NCI-H2171 treated with DMSO at 0.1 percent for 48 hours (cell line): Measurements from ENCODE around the gene GALNT14.
A peak's percentile ranks its signal among the peaks of the same experiment; 100 is the strongest.

Source experiments
- DNase-seq: peaks from one replicate; lab custom pipeline; 2025; lab: John Stamatoyannopoulos, UW

GALNT14 gene

DNA sequence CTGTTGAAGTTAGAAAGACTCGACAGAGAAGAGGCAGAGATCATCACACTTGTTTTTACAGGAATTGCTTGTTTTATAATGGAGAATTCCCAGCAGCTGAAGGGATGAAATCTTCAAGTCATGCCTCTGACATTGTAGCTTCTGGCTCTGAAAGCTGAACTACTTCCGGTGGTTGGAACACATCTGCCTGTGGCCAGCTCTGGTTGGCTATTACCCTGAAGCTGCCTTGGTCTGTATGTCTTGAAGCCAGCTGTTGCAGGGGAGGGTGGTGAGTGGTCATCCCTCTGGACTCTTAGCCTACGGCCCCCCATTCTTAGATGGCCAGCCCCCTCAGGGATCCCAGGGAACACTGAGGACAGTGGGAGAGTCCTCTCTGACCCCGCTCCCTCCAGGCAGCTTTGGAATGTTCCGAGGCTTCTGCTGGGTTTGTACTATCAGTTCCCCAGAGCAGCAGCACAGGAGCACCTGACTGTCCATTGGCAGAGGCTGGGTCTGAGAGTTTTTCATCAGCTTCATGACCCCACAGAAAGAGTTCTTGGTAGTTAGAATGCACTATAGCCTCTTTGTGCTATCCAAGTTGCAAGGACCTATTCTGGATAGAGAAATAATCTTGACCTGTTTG is 243.6 kb downstream of the GALNT14 start:
- no peak for DNase-seq

DNA sequence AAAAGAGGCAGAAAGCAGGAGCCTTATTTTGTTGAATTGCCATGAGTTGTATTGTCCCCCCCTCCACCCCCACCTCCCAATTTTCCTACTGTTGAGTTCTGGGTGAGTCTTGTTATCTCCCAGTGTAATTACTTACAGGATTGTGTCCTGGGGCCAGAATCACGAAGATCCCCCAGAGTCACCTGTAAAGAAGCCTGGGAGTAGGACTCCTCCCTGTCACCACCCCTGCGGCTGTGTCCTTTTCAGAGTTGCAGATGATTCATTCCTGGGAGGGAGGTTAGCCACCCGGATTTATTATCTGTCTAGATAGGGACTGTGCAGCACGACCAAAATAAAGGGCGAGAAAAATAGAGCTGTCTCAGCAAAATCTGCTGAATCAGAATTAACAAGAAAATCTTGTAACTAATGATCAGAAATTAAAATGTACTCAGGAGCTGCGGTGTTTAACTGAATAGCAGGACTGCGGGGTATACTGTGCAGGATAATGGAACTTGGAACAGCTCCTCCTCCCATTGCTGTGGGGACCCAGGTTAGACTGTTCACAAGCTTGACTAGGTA is 249.3 kb downstream of the GALNT14 start:
- DNase-seq = no peak

DNA sequence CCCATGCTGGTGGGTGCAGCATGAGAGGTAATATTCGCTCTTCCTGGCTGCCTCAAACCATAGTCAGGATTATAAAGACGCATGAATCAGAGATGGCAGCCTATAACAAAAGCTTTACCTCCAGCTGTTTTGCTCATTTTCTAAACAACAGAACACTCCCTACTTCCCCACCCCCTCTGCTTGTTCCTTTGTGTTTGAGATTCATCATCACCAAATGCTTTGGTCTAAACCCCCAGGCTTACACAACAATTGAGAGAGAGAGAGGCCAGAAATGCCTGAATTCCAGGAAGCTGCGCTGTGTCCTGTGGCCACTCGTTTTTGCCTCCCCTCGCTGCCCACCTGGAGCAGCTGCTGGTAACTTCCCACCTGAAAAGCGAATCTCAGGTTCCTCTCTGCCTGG is 252.2 kb downstream of the GALNT14 start:
- DNase-seq = no peak

DNA sequence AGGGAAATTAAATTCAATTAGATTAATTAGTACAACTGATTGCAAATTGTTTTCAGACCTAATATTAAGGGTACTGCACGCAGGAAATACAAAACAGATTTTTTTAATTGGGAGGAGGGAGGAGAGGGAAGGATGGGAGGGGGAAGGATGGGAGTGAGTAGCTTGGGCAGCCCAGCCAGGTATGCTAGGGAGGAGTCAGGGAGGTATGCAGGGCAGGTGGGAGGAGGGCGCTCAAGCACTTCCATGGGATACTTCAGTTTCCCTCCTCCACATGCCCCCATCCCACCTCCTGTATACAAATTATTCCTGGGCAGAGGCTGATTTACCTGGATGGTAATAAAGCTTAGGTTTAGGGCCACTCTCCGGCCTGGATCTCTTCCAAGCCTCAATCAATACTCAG is 254.4 kb downstream of the GALNT14 start:
- no peak for DNase-seq

DNA sequence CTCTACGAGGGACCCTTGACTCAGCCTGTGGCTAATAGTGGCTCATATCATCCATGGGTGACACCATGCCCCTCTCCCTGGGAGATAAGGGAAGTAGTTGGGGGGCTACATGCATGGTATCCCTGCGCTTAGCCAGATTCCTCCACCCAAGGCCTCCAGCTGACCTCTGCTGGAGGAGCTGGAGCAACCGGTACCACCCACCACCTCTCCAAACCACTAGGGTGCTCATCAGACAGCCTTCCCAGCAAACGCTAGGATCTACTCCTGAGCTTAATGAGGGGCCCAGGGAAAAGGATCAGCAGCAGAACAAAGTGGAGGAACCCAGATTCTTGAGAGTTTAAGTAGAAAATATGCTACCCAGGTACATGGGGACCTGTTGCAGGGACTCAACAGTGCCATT is 255.1 kb downstream of the GALNT14 start:
- no peak for DNase-seq

DNA sequence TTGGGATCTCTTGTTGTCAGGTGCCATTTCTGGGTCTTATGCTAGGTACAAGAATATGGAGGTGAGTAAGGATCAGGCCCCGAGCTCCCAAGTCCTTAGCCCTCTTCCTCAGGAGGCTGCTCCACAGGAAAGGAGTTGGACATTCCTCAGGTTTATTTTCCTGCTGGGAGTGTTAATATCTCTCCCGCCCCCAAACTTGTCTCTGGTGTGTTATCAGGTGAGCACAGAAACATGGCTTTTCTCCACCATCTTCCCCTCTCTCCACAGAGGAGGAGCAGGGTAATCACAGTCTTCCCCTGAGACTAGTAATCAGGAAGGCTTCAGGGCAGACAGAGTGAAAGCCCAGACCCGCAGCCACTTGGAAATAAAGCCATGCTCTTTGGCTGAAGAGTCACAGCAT is 257.7 kb downstream of the GALNT14 start:
- DNase-seq = no peak

DNA sequence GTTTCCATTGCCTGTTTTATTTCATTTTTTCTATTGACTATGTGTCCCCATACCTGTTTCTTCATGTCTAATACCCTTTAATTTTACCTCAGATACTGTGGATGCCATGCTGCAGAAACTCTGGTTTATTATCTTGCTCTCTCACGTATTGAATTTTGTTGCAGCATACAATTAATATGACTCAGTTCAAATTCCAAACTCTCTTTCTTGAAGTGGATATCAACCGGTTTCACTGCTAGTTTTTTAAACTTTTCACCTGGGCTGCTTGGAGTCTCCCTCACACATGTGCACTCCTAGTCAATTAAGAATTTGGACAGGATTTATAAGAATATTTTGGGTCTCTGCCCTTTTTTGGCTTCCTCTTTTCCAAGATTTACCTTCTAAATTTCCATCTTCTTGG is 260.4 kb downstream of the GALNT14 start:
- DNase-seq = no peak

DNA sequence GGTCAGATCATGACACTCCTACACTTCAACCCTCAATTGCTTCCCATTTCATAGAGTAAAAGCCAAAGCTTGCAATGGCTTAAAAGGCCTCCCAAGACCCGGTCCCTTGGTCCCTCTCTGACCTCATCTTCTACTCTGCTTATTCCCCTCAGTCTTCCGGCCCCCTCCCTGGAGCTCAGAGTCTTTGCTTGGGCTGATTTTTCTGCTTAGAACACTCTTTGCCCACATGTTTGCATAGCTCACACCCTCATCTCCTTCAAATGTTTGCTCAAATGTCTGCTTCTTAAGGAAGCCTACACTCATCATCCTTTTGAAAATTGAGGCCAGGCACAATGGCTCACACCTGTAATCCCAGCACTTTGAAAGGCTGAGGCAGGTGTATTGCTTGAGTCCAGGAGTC is 265.4 kb downstream of the GALNT14 start:
- no peak for DNase-seq

DNA sequence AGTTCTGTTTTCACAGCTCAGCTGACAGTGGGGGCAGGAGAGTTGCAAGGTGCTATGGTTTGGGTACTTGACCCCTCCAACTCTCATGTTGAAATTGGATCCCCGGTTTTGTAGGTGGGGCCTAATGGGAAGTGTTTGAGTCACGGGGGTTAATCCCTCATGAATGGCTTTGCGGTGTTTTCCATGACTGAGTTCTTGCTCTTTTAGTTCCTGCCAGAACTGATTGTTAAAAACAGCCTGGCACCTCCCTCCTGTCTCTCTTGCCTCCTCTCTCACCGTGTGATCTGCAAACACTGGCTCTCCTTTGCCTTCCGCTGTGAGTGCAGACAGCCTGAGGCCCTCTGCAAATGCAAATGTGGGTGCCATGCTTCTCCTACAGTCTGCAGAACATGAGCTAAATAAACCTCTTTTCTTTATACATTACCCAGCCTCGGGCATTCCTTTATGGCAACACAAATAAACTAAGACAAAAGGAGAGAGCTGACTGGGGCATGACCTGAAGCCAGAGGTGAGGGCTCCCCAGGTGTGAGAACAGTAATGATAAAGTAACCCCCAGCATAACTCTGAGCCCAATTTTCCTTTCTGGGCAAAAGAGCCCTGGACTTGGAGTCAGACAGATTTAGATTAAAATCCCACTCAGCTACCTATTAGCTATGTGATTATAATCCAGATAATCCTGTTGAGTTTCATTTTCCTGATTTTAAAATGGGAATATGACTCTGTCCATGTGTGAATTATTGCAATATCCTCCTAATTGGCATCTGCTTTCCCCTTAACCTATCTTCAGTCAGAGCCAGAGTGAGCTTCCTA is 266.1 kb downstream of the GALNT14 start:
- DNase-seq = no peak

DNA sequence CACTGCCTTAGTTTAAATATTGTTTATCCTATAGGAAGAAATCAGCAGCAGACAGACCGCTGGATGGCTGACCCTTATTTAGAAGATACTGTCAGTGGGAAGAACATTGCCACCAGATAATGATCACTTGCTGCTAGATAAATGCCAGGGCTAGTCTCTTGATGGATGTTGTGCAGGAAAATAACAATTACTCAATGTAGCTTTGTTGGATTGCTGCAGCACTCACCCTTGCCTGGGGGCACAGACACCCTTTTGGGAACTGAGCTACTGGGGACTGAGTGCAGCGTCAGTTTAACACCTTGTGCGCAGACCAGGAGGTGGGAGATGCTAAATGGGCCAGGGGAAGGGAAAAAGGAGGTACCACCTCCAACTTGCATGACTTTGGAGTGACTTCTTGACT is 266.8 kb downstream of the GALNT14 start:
- no peak for DNase-seq

DNA sequence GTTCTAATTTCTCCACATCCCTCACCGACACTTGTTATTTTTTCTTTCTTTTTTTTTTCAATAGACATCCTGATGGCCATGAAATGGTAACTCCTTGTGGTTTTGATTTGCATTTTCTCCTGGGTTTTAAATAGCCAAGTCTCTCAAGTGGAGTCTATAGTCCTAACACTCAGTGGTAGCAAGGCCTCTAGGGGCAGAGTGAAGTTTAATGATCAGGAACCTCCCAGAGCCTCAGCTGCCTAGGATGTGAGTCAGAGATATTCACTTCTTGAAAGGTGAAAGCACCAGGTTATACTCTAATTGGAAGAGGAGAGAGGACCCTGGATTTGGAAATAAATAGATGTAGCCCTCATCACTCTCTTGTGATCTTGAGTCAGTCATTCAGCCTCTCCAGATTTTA is 268.3 kb downstream of the GALNT14 start:
- no peak for DNase-seq

DNA sequence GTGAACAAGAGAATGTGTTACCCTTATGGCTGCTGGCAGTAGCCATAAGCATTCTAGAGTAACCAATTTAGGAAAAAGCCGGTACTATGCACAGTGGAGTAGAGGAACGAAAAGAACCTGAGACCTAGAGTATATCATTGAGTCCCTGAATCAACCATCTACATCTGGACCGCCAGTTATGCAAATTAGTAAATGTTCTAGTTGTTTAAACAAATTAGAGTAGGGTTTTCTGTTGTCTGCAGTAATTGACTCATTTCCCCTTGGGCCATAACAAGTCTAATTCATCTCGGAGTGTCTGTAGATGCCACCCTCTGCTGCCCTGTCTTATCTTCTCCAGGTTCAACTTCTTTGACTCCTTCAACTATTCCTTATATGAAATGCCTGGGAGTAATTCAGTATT is 270.9 kb downstream of the GALNT14 start:
- DNase-seq = no peak

DNA sequence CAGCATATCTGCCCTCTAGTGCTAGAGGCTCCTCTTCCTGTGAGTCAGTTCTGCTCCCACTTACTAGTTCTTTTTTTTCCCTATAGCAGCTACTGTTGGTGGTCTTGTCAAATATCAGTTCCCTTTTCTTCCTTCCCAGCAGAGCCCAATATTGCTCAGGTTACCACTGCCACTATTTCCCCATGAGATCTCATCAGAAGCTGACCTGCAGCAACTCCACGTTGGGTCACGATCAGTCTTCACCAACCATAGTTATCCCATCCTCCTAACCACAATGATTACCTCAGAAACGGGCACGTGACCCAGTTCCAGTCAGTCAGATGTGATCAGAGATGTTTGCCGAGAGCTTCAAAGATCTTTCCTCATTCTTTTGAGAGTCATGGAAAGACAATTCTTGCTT is 271.3 kb downstream of the GALNT14 start:
- DNase-seq = no peak

DNA sequence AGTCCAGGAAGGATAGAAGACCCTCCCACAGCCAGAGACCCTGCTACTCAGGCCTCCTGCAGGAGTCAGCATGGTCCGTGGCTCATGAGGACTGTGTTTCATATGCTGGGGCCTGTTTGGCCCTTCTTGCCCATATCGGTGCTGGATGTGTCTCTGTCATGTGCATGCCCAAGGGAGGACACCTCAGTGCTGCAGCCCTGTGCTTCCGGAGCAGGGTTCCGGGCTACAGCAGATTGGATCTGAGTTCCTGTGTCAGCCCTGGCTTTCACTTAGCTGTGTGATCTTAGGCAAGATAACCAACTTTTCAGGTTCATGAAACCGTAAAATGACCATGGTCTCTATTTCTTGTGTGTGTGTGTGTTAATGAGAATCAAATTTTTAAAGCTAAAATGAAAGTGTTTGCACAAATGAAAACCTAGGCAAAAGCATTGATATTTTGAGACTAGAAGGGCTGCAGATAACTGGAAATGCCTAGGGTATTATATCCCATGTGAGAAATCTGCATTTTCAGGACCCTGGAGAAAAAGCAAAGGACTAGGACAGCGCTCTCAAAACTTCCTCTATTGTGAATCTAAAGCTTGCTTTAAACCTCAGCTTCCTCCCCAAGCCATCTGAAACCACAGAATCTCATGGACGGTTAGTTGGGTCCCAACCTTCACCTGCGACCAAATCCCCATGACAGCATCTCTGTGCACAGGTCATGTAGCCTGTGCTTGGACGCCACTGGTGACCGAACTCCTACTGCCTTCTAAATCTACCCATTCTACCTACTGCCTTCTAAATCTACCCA is 272.2 kb downstream of the GALNT14 start:
- DNase-seq = no peak

DNA sequence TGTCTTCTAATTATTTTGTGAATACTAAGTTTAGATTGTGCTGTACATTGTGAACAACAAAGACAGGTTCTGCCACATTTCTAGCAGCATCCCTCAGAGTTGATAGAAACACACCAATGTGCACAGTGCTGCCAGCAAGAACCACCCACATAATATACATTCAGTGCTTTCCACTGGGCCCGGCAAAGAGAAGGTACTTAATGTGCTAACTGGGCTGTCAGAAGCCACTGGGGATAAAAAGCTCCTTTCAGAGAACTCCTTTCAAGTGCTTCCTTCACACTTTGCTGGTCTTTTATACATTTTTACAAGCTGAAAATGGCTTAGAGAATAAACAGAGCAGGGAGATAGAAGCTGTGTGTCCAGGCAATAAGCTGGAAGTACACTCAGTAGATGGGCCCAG is 273.0 kb downstream of the GALNT14 start:
- no peak for DNase-seq

DNA sequence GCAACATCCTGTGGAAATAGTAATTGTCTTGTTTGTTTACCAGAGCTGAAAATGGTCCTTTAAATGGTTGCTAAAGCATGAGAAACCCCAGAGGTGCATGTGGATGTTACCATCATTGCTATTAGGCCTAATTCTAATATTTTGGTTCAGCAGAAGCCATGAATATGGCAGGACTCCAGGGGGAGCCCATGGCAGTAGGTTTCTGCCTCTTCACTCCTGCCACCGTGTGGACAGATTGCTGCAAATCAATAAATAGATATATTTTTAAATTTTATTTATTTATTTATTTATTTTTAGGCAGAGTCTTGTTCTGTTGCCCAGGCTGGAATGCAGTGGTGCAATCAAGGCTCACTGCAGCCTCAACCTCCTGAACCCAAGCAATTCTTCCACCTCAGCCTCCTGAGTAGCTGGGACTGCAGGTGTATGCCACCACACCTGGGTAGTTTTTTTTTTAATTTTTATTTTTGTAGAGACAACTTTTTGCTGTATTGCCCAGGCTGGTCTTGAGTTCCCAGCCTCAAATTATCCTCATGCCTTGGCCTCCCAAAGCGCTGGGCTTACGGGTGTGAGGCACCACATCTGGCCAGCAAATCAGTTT is 276.1 kb downstream of the GALNT14 start:
- peak; percentile 45 for DNase-seq

DNA sequence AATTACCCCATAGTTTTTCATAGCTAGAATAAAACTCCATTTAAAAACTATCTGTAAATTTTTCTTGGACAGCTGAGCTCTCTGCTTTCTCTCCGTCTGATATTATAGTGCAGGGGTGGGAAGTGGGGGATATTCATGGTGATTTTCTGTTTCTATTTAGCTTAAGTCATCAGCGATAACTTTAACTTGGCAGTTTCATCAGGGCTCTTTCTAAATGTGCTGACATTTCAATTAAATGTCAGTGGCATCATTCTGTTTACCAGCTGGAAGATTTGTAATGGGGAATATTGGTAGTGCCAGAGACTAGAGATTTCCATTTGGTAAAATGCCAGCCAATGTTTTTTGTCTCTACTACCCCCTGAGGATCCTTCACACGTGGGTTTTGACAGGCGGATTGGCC is 277.5 kb downstream of the GALNT14 start:
- no peak for DNase-seq
